Measurements from ENCODE around the gene DTNBP1.

DNA sequence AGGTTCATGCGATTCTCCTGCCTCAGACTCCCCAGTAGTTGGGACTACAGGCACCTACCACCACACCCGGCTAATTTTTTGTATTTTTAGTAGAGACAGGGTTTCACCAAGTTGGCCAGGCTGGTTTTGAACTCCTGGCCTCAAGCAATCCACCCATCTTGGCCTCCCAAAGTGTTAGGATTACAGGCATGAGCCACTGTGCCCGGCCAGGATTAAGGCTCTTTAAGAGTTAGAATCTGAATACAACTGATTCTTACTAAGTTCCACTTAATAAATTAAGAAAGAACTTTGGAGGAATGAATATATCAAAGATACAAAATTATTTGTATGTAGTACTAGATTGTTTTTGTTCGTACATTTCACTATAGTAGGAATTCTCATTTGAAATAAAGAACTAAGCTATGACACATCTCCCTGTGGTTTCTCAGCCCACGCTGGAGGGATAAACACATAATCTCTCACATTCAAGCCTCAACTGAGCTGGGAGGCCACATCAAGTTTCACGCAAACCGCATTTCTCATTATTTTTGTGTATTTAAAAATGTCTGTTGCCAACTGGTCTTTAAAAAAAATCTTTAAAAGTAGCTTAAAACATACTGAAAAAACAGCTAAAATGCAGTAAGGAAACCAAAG lies 34.2 kb downstream of the DTNBP1 start:
- TF ChIP-seq, protein P1, sequence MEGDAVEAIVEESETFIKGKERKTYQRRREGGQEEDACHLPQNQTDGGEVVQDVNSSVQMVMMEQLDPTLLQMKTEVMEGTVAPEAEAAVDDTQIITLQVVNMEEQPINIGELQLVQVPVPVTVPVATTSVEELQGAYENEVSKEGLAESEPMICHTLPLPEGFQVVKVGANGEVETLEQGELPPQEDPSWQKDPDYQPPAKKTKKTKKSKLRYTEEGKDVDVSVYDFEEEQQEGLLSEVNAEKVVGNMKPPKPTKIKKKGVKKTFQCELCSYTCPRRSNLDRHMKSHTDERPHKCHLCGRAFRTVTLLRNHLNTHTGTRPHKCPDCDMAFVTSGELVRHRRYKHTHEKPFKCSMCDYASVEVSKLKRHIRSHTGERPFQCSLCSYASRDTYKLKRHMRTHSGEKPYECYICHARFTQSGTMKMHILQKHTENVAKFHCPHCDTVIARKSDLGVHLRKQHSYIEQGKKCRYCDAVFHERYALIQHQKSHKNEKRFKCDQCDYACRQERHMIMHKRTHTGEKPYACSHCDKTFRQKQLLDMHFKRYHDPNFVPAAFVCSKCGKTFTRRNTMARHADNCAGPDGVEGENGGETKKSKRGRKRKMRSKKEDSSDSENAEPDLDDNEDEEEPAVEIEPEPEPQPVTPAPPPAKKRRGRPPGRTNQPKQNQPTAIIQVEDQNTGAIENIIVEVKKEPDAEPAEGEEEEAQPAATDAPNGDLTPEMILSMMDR (IDR thresholded peaks at IDR 0.05): no peak
- TF ChIP-seq POLR2A (IDR thresholded peaks at IDR 0.05): no peak

All from Peyer's patch (tissue), 4 donors.